ENCODE measurements around the gene ARFGAP1. TPM values are rescaled to one million over a fixed set of nuclear protein-coding genes. Genes with fewer than 3 reads are reported as not detected.

Gene ARFGAP1
- total RNA-seq, 1 donor from 2014 or later: 67.0 TPM

GRCh38 chr20:63226042-63226943, 46.3 kb upstream of the ARFGAP1 start:
- no peak overlapping the region for H3K4me3 ChIP-seq
- no peak for ATAC-seq

GRCh38 chr20:63227260-63227659, 45.4 kb upstream of the ARFGAP1 start:
- ATAC-seq: no peak
- H3K27ac ChIP-seq: no peak overlapping the region
- no peak overlapping the region for H3K4me3 ChIP-seq
- H3K4me1 ChIP-seq: no peaks in the 10 kb centered on the region
- intact Hi-C loops (cut with DNase I): no loop called here
- no peaks in the 10 kb centered on the region for H3K36me3 ChIP-seq
- peaks cover 46% of the 10 kb centered on the region for H3K27me3 ChIP-seq
- DNase-seq: no peak
- no peak for TF ChIP-seq CTCF (IDR thresholded peaks at IDR 0.05)
- H3K9me3 ChIP-seq: no peaks in the 10 kb centered on the region

More at GRCh38 chr20:63226042-63226943, 46.3 kb upstream of the ARFGAP1 start:
- Histone ChIP-seq H3K27me3 (peaks cover 39% of the 10 kb centered on the region), H3K36me3 (no peaks in the 10 kb centered on the region), H3K27ac (no peak overlapping the region), H3K9me3 (no peaks in the 10 kb centered on the region), H3K4me1 (no peaks in the 10 kb centered on the region)
- no peak for TF ChIP-seq CTCF (IDR thresholded peaks at IDR 0.05)
- no peak for DNase-seq
- intact Hi-C loops (cut with DNase I): no loop called here

GRCh38 chr20:63228806-63229205, 43.8 kb upstream of the ARFGAP1 start:
- intact Hi-C loops (cut with DNase I): no loop called here
- TF ChIP-seq CTCF (IDR thresholded peaks at IDR 0.05): no peak
- Histone ChIP-seq H3K36me3 (no peaks in the 10 kb centered on the region), H3K4me1 (no peaks in the 10 kb centered on the region), H3K4me3 (no peak overlapping the region), H3K27ac (no peak overlapping the region), H3K9me3 (no peaks in the 10 kb centered on the region), H3K27me3 (peaks cover 50% of the 10 kb centered on the region)
- ATAC-seq (no peak), DNase-seq (no peak)

- intact Hi-C loops (cut with DNase I): no loop called here
- Histone ChIP-seq H3K27me3 (peaks cover 58% of the 10 kb centered on the region), H3K27ac (no peak overlapping the region), H3K4me1 (no peaks in the 10 kb centered on the region), H3K4me3 (no peak overlapping the region), H3K36me3 (no peaks in the 10 kb centered on the region), H3K9me3 (no peaks in the 10 kb centered on the region)
- ATAC-seq: peak; percentile 58
- TF ChIP-seq CTCF (IDR thresholded peaks at IDR 0.05): peak; percentile 42
- no peak for DNase-seq
Observed at GRCh38 chr20:63230800-63231268, 41.8 kb upstream of the ARFGAP1 start.

- no peak for TF ChIP-seq CTCF (IDR thresholded peaks at IDR 0.05)
- no peaks in the 10 kb centered on the region for H3K4me1 ChIP-seq
- H3K9me3 ChIP-seq: no peaks in the 10 kb centered on the region
- ATAC-seq: no peak
- no peaks in the 10 kb centered on the region for H3K36me3 ChIP-seq
- intact Hi-C loops (cut with DNase I): no loop called here
- H3K27me3 ChIP-seq: peaks cover 72% of the 10 kb centered on the region
- DNase-seq: no peak
- no peak overlapping the region for H3K27ac ChIP-seq
- no peak overlapping the region for H3K4me3 ChIP-seq
Observed at GRCh38 chr20:63232235-63233060, 40.2 kb upstream of the ARFGAP1 start.
